COLO829 (cell line): ENCODE measurements around the gene USP6.
"Not testable (repeated sequence)": the region's sequence is repeated elsewhere in the genome, so short reads cannot be mapped to it uniquely, and the experiment has no call there.

ENCODE experiments used
- DNase-seq: peaks from one replicate; pipeline ENCODE4 v3.0.0; 2012; ENCODE audit warnings: low spot score

USP6 gene

DNA sequence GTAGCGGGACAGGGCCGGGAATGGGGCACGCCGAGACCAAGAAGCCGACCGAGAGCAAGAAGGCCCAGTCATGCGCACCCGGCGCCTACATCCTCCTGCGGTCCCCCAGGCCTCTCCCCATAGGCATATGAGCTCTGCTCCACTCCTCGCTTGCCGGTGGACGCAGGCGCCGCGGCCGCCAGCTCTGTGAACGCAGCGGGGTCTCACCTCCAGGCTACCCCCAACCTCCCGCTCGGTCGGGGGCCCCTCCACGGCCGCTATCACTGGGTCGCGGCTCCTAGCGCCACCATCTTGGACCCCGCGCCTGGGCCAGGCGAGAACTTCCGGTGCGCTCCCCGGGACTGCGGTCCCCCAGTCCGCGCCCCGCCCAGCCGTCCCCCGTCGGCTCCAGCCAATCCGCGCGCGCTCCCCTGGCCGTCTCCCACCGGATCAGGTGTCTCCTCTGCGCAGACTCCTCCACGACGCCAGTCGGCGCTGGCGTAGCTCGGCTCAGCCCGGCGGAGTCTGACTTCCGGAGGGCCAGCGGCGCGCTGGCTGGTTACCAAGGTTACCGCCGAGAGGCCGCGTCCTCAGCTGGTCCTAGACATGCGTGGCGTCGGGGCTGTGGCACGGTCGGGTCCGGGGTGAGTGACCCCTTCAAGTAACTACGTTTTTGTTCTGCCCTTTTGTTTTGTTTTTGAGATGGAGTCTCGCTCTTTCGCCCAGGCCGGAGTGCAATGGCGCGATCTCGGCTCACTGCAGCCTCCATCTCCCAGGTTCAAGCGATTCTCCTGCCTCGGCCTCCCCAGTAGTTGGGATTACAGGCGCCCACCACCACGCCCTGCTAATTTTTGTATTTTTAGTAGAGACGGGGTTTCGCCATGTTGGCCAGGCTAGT lies 75.9 kb downstream of the USP6 start, which contains the start of gene ZNF594:
Gene ZNF594, minus strand, starts transcription at position 328 of the 877 bp plus-strand sequence. CDS start 7,612 bp downstream, outside the sequence.
- DNase-seq = peak; percentile 92

DNA sequence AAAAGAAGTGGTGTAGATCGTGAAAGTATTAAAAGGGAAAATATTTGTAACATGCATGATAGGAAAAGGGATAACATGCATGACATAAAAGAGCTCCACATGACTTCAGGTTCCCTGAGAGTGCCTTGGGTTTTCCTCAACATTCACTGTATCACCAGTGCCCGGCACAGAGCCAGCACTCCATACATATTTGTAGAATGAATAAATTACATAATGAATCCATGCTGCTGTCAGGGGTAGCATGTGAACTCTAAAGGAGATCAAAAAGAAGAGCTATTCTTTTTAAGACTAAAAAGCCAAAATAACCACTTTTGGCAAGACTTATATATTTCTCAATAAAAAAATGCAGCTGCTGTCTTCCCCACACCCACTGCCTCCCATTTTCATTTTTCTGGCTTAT lies 78.5 kb downstream of the USP6 start:
- DNase-seq = no peak

DNA sequence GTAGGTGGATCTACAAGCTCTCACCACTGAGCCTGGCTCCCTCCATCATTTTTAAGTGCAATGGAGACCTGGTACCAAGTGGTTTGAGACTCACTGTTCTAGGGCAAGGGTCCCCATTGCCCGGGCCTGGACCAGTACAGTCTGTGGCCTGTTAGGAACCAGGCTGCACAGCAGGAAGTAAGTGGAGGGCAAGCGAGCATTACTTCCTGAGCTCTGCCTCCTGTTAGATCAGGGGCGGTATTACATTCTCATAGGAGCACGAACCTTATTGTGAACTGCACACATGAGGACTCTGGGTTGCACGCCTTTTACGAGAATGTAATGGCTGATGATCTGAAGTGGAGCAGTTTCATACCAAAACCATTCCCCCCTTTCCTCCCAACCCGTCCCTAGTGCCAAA lies 82.6 kb downstream of the USP6 start:
- DNase-seq = no peak

DNA sequence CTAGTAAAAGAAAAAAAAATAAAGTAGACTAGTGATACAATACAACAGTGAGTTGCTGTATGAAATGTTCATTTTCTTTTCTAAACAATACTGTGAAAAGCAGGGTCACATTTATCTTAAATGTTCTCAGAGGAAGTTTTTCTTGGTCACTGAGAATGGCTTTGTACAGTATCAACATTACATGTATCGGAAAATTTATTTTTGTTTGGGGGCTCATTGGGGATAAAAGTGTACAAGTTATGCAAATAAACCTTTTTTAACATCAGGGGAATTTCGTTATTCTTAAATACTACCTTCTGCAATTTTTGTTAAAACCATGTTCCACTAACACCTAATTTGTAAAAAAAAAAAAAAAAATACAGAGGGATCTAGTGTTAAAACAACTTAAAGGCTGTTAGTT lies 84.5 kb downstream of the USP6 start:
- no peak for DNase-seq

DNA sequence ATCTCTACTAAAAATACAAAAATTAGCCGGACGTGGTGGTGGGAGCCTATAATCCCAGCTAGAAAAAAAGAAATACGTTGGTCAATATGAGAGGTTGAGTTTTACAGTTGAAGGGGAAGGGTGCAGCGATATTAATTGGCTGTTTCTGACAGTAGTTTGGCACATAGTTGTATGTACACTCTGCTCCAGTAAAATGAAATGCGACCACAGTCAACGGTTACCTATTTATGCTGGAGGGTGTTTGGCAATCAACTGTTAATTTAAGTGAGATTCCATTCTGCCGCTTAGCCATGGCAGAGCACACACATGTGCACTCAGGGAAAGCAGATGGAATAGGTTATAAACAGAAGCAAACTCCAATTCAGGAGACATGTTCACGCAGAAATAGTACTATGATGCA lies 85.2 kb downstream of the USP6 start:
- no peak for DNase-seq

DNA sequence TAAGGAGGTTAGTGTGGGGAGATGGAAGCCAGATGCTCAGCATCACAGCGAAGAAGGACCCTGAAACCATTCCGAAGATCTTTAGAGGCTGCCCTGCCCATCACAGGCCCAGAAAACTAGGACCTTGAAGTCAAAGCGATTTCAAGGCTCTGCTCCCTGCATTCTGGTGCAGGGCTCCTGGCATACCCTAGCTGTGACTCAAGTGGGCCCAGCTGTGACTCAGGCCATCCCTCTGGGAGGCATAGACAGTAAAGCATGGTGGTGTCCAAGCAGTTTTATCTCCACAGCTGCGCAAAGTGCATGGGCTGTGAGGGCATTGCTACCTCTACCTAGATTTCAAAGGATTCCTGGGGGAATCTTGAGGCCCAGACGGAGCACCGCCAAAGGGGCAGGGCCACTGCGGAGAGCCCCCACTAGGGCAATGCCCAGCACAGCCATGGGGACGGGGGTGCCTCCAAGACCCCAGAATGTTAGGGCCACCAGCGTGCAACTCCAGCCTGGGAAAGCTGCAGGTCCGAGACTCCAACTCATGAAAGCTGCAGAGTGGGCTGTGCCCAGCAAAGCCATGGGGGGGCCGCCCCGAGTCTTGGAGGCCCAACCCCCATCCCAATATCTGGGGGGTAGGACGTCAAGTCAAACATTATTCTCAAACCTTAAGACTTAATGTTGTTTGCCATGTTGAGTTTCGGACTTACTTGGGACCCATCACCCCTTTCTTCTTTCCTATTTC lies 87.5 kb downstream of the USP6 start:
- no peak for DNase-seq

DNA sequence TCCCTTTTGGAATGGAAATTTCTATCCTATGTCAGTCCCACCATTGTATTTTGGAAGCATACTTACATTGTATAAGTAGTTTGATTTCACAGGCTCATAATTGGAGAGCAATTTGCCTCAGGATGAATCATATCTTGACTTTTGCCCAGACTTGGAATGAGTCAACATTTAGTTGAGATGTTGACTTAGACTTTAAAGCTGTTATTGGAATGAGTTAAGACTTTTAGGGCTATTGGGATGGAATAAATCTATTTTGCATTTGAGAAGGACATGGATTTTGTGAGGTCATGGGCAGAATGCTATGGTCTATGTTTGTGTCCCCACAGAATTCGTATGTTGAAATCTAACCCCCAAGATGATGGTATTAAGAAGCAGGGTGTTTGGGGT lies 88.1 kb downstream of the USP6 start:
- no peak for DNase-seq

DNA sequence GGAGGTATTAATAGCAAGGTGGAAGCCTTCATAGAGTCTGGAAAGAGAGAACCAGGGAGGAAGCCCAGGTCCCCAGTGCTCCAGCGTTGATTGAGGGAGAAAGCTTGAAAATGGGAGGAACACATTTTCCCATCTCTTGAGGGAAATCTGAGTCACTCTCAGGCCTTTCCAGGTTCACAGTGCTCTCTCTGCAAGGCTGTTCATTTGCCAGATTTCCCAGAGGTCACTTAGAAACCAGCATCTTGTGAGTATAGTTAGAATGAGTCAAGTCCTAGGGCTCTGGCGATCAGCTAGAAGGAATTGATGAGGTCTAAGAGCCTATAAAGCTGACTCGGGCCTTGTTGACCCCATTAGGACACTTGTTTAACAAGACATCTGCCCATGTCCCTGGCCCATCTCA lies 93.6 kb downstream of the USP6 start:
- DNase-seq = no peak

DNA sequence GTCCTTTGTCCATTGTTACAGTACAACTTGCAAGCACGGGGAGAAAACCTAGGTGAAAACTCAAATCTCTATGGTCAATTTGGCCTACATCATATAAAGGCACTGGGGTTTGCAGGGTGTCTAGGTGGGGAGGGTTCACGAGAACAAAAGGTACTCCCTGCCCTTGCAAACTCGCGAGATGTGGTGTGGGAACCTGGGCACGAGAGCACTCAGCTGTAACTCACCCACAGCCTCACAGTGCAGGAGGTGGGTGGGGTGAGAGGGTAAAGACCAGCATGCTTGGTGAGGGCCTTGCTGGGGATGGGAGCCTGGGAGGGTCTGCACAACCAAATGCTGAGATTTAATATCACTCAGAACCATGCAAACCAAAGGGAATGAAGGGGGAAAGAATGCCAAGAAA lies 94.3 kb downstream of the USP6 start:
- DNase-seq = no peak

DNA sequence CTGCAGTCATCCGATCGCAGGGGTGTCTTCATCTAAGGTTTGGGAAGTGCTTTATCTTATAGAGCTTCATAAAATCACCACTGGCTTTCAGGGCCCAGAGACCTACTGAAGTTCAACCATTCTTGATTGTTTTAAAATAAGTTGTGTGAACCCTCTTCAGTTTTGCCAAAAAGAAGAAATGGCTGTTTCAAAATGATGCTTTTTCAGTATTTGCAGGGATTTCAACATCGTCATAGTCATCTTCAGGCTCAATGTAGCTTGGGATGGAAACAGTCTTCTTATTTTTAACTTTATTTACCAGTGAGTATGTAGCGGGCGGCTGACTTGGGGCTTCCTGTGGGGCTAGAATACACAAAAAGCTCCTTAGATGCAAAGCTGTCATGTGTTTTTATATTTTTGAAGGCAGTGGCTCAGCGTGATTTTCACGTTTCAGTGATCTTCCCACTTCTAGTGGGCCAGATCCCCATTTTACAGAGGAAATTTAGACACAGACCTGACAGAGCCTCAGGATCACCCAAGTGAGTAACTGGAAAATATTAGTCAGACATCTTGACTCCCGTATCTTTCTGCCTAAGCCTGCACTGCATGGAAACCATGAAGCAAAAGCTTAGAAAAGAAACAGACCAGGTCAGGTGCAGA lies 94.9 kb downstream of the USP6 start:
- no peak for DNase-seq

DNA sequence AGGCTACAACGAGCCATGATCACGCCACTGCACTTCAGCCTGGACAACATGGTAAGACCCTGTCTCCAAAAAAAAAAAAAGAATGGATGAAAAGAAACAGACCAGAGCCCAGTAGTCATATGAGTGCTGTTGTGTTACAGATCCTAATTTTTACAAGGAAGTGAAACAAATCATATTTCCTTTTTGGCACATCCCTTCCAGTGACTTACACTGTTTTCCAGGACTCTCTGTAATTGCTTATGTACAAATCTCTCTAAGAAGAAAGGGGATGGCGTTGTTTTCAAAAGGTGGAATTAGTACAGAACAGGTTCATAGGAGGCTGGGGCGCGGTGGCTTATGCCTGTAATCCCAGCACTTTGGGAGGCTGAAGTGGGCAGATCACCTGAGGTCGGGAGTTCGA lies 95.6 kb downstream of the USP6 start:
- no peak for DNase-seq

DNA sequence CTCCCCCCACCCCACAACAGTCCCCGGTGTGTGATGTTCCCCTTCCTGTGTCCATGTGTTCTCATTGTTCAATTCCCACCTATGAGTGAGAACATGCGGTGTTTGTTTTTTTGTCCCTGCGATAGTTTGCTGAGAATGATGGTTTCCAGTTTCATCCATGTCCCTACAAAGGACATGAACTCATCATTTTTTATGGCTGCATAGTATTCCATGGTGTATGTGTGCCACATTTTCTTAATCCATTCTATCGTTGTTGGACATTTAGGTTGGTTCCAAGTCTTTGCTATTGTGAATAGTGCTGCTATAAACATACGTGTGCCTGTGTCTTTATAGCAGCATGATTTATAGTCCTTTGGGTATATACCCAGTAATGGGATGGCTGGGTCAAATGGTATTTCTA lies 101.7 kb downstream of the USP6 start:
- not testable (repeated sequence) for DNase-seq

DNA sequence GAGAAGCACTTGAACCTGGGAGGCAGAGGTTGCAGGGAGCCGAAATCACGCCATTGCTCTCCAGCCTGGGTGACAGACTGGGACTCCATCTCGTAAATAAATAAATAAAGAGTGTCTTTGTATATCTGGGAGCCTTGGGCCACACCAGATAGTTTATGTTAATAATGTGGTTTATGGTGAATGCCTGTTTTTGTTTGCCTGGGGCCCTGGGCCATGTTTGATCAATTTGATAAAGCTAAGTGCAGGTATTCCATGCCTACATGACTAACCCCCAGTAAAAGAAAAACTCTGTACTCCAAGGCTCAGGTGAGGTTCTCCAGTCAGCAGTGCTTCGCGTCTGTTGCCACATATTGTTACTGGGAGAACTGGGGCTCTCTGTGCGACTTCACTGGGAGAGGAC lies 103.7 kb downstream of the USP6 start:
- DNase-seq = peak; percentile 25

DNA sequence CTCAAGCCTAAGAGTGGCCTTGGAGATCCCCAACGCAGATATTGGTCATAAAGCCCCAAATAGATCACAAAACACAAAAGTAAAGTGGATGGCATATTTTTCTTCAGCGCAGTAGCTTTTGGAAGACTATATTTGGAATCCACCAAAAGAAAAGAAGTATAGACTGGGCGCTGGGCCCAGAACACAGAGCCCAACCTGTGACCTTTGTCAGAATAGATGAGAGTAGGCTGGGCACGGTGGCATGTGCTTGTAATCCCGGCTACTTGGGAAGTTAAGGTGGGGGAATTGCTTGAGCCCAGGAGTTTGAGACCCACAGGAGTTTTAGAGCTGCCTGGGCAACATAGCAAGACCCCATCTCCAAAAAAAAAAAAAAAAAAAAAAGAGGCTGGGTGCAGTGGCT lies 104.2 kb downstream of the USP6 start:
- no peak for DNase-seq

DNA sequence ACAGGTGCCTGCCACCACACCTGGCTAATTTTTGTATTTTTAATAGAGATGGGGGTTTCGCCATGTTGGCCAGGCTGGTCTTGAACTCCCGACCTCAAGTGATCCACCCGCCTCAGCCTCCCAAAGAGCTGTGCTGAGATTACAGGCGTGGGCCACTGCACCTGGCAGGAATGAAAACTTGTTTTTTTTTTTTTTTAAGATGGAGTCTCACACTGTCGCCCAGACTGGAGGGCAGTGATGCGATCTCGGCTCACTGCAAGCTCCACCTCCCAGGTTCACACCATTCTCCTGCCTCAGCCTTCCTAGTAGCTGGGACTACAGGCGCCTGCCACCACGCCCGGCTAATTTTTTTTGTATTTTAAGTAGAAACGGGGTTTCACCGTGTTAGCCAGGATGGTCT lies 106.1 kb downstream of the USP6 start:
- DNase-seq = not testable (repeated sequence)
